ENCODE results near the gene PRKAG2. TPM values are rescaled to one million over a fixed set of nuclear protein-coding genes. Genes with fewer than 3 reads are reported as not detected.

The PRKAG2 gene
- total RNA-seq, 1 donor from 2014 or later = 35.6 TPM

- Histone ChIP-seq H3K36me3 (no peaks in the 10 kb centered on the region), H3K4me1 (peaks cover 31% of the 10 kb centered on the region), H3K4me3 (no peak overlapping the region), H3K9me3 (no peaks in the 10 kb centered on the region), H3K27ac (no peak overlapping the region), H3K27me3 (no peaks in the 10 kb centered on the region)
- no peak for TF ChIP-seq CTCF (IDR thresholded peaks at IDR 0.05)
- ATAC-seq (no peak), DNase-seq (no peak)
- intact Hi-C loops (cut with DNase I) = no loop called here
Observed at GRCh38 chr7:151871904-151872303, 5.0 kb downstream of the PRKAG2 start.

GRCh38 chr7:151871189-151871735 is 5.7 kb downstream of the PRKAG2 start:
- no peak for TF ChIP-seq CTCF (IDR thresholded peaks at IDR 0.05)
- intact Hi-C loops (cut with DNase I) = no loop called here
- H3K36me3 ChIP-seq = no peaks in the 10 kb centered on the region
- peaks cover 31% of the 10 kb centered on the region for H3K4me1 ChIP-seq
- H3K9me3 ChIP-seq = no peaks in the 10 kb centered on the region
- H3K27ac ChIP-seq = no peak overlapping the region
- DNase-seq = no peak
- no peaks in the 10 kb centered on the region for H3K27me3 ChIP-seq
- ATAC-seq = no peak
- no peak overlapping the region for H3K4me3 ChIP-seq

GRCh38 chr7:151869968-151870918 is 6.7 kb downstream of the PRKAG2 start:
- intact Hi-C loops (cut with DNase I) = no loop called here
- Histone ChIP-seq H3K4me3 (no peak overlapping the region), H3K27me3 (no peaks in the 10 kb centered on the region), H3K36me3 (no peaks in the 10 kb centered on the region), H3K9me3 (no peaks in the 10 kb centered on the region), H3K4me1 (peaks cover 31% of the 10 kb centered on the region), H3K27ac (no peak overlapping the region)
- ATAC-seq = no peak
- no peak for DNase-seq
- TF ChIP-seq CTCF (IDR thresholded peaks at IDR 0.05) = no peak

GRCh38 chr7:151869455-151869854 is 7.5 kb downstream of the PRKAG2 start:
- no peak overlapping the region for H3K27ac ChIP-seq

GRCh38 chr7:151869109-151869428 is 7.8 kb downstream of the PRKAG2 start:
- Histone ChIP-seq H3K4me3 (no peak overlapping the region), H3K27ac (peak overlapping the region; percentile 49), H3K9me3 (no peaks in the 10 kb centered on the region), H3K27me3 (no peaks in the 10 kb centered on the region), H3K4me1 (peaks cover 23% of the 10 kb centered on the region), H3K36me3 (no peaks in the 10 kb centered on the region)
- no peak for TF ChIP-seq CTCF (IDR thresholded peaks at IDR 0.05)
- ATAC-seq (no peak), DNase-seq (no peak)
- intact Hi-C loops (cut with DNase I) = no loop called here

More at GRCh38 chr7:151869455-151869854, 7.5 kb downstream of the PRKAG2 start:
- Histone ChIP-seq H3K4me3 (no peak overlapping the region), H3K9me3 (no peaks in the 10 kb centered on the region), H3K4me1 (peaks cover 24% of the 10 kb centered on the region), H3K27me3 (no peaks in the 10 kb centered on the region), H3K36me3 (no peaks in the 10 kb centered on the region)
- ATAC-seq (peak; percentile 5), DNase-seq (no peak)
- intact Hi-C loops (cut with DNase I) = no loop called here
- no peak for TF ChIP-seq CTCF (IDR thresholded peaks at IDR 0.05)

All from upper lobe of right lung (tissue), 1 donor.